PC-3 (cell line): Measurements from ENCODE around the gene DOP1B. TPM values are rescaled to one million over a fixed set of nuclear protein-coding genes. Genes with fewer than 3 reads are reported as not detected.

Experiments used
- ATAC-seq: fragments of 200-7000 bp; cut with Tn5 transposase; 2 replicates; pipeline ENCODE4 v1.9.1; 2020; ENCODE audit warnings: mild to moderate bottlenecking, moderate library complexity
- BruUV-seq: library from RNA; stranded (reverse); fragments of 400-500 nt; replicated peaks from 2 replicates; lab custom pipeline; 2021; lab: Mats Ljungman, UMichigan
- CTCF ChIA-PET: fragments of 300-600 bp; sonication (Branson Sonifier 250); formaldehyde crosslinking; loops from one replicate; lab custom pipeline; 2022; ENCODE audit warnings: antibody characterized with exemption; lab: Charles Lee
- POLR2A ChIA-PET: fragments of 300-600 bp; sonication (Branson Sonifier 250); formaldehyde crosslinking; loops from one replicate; lab custom pipeline; 2022; ENCODE audit warnings: antibody characterized with exemption; ENCODE audit not compliant: unreplicated experiment; lab: Charles Lee
- DNase-seq: peaks from one replicate; pipeline ENCODE4 v3.0.0-alpha.2; 2015
- H2AFZ ChIP-seq: fragments of 300-600 bp; sonication (generic); 2 replicates; pipeline ENCODE4 v1.6.0; 2016; ENCODE audit warnings: antibody characterized with exemption, low read length
- H3F3A ChIP-seq: fragments of 300-600 bp; sonication (generic); one replicate; pipeline ENCODE4 v1.6.0; 2017; ENCODE audit warnings: antibody characterized with exemption, low read length, control low read depth, mild to moderate bottlenecking; ENCODE audit not compliant: unreplicated experiment
- H3K27ac ChIP-seq: fragments of 300-600 bp; sonication (generic); 2 replicates; pipeline ENCODE4 v1.5.1; 2016; ENCODE audit warnings: mild to moderate bottlenecking, low read length
- H3K27me3 ChIP-seq: fragments of 300-600 bp; sonication (generic); 2 replicates; pipeline ENCODE4 v1.6.1; 2016; ENCODE audit warnings: low read length, mixed read lengths
- H3K36me3 ChIP-seq: fragments of 300-600 bp; sonication (generic); 2 replicates; pipeline ENCODE4 v1.6.1; 2016; ENCODE audit warnings: low read depth, mixed run types, low read length, mixed read lengths
- H3K4me1 ChIP-seq: fragments of 300-600 bp; sonication (generic); 2 replicates; pipeline ENCODE4 v1.5.1; 2016; ENCODE audit warnings: low read length; ENCODE audit not compliant: insufficient read depth
- H3K4me2 ChIP-seq: fragments of 300-600 bp; sonication (generic); 2 replicates; pipeline ENCODE4 v1.6.0; 2016; ENCODE audit warnings: low read length
- H3K4me3 ChIP-seq: fragments of 300-600 bp; sonication (generic); 2 replicates; pipeline ENCODE4 v1.5.1; 2016; ENCODE audit warnings: mild to moderate bottlenecking, low read length, mixed read lengths
- H3K79me2 ChIP-seq: fragments of 300-600 bp; sonication (generic); 2 replicates; pipeline ENCODE4 v1.6.1; 2017; ENCODE audit warnings: low read length, mixed read lengths
- H3K9ac ChIP-seq: fragments of 300-600 bp; sonication (generic); 2 replicates; pipeline ENCODE4 v1.6.0; 2016; ENCODE audit warnings: mild to moderate bottlenecking, low read length
- H3K9me2 ChIP-seq: fragments of 300-600 bp; sonication (generic); replicated peaks from 2 replicates; pipeline ENCODE4 v1.6.1; 2016; ENCODE audit warnings: mixed run types, low read length, mixed read lengths
- H3K9me3 ChIP-seq: fragments of 300-600 bp; sonication (generic); 2 replicates; pipeline ENCODE4 v1.6.1; 2016; ENCODE audit warnings: low read length, mixed read lengths
- H4K20me1 ChIP-seq: fragments of 300-600 bp; sonication (generic); 2 replicates; pipeline ENCODE4 v1.6.1; 2016; ENCODE audit warnings: low read length, mixed read lengths
- CTCF ChIP-seq: fragments of 300-600 bp; sonication (generic); conservative IDR thresholded peaks from 2 replicates; pipeline ENCODE4 v1.5.1; 2017; ENCODE audit warnings: antibody characterized with exemption, low read depth, mild to moderate bottlenecking, low read length
- EZH2 ChIP-seq: fragments of 300-600 bp; sonication (generic); IDR thresholded peaks from one replicate; pipeline ENCODE4 v1.6.1; 2017; ENCODE audit warnings: antibody characterized with exemption, mild to moderate bottlenecking, low read length; ENCODE audit not compliant: unreplicated experiment
- EZH2phosphoT487 ChIP-seq: fragments of 300-600 bp; sonication (generic); IDR thresholded peaks from 2 replicates; pipeline ENCODE4 v1.6.1; 2018; ENCODE audit warnings: mild to moderate bottlenecking, antibody characterized with exemption, low read length, borderline replicate concordance
- intact Hi-C: fragments of 100-400 bp; cut with micrococcal nuclease; formaldehyde crosslinking; loops from 2 replicates; pipeline ENCODE4 v1.9.0; 2023
- total RNA-seq: library from RNA; depleted of rRNA; stranded (reverse); fragments of >200 nt; gene quantifications from 2 replicates; pipeline ENCODE4 v1.2.3, GENCODE V29; 2014

DOP1B gene
- total RNA-seq, 1 experiment from 2014 or later: 7.0 TPM

GRCh38 chr21:36126208-36126565 is 30.4 kb upstream of the DOP1B start:
- intact Hi-C loops: no loop called here
- Histone ChIP-seq H3K4me1 (peaks cover 24% of the 10 kb centered on the region), H3K27me3 (no peaks in the 10 kb centered on the region), H3K79me2 (no peaks in the 10 kb centered on the region), H3K27ac (peak overlapping the region; percentile 83), H3K4me2 (peak overlapping the region; percentile 70), H3K9me3 (no peaks in the 10 kb centered on the region), H3K4me3 (peak overlapping the region; percentile 28; the same call in 1 of the 2 replicates), H3F3A (no peaks in the 10 kb centered on the region), H3K9me2 (no peaks in the 10 kb centered on the region), H3K36me3 (no peaks in the 10 kb centered on the region), H4K20me1 (no peaks in the 10 kb centered on the region), H2AFZ (peak overlapping the region; percentile 23), H3K9ac (peak overlapping the region; percentile 42)
- CTCF ChIA-PET: no interaction called here
- POLR2A ChIA-PET: no interaction called here
- peak; percentile 70 for ATAC-seq
- no peak for TF ChIP-seq CTCF
- no peak for TF ChIP-seq EZH2
- no peak for TF ChIP-seq EZH2phosphoT487
- peak; percentile 86 for DNase-seq
- no TSS peak for BruUV-seq

- no TSS peak for BruUV-seq
- no peak for TF ChIP-seq EZH2
- no peak for TF ChIP-seq CTCF
- TF ChIP-seq EZH2phosphoT487: no peak
- peaks cover 24% of the 10 kb centered on the region for H3K4me1 ChIP-seq
- H2AFZ ChIP-seq: no peak overlapping the region
- H3K4me3 ChIP-seq: no peak overlapping the region
- no peaks in the 10 kb centered on the region for H3K9me3 ChIP-seq
- peak overlapping the region; percentile 83 for H3K27ac ChIP-seq
- POLR2A ChIA-PET: no interaction called here
- CTCF ChIA-PET: no interaction called here
- H3K79me2 ChIP-seq: no peaks in the 10 kb centered on the region
- H3K27me3 ChIP-seq: no peaks in the 10 kb centered on the region
- peak overlapping the region; percentile 70 for H3K4me2 ChIP-seq
- no peak overlapping the region; the same call in 1 of the 2 replicates for H3K9ac ChIP-seq
- no peaks in the 10 kb centered on the region for H3F3A ChIP-seq
- H3K36me3 ChIP-seq: no peaks in the 10 kb centered on the region
- intact Hi-C loops: no loop called here
- no peaks in the 10 kb centered on the region for H4K20me1 ChIP-seq
- no peak for DNase-seq
- no peak for ATAC-seq
- H3K9me2 ChIP-seq: no peaks in the 10 kb centered on the region
Observed at GRCh38 chr21:36126621-36127110, 30.0 kb upstream of the DOP1B start.

GRCh38 chr21:36127250-36127904 is 29.2 kb upstream of the DOP1B start:
- no peak for ATAC-seq
- ChIA-PET POLR2A (no interaction called here), CTCF (no interaction called here)
- peak overlapping the region; percentile 83; the same call in 1 of the 2 replicates for H3K27ac ChIP-seq
- H3K9me3 ChIP-seq: no peaks in the 10 kb centered on the region
- H3K27me3 ChIP-seq: no peaks in the 10 kb centered on the region
- H3K79me2 ChIP-seq: no peaks in the 10 kb centered on the region
- no peaks in the 10 kb centered on the region for H3K9me2 ChIP-seq
- H3K4me3 ChIP-seq: no peak overlapping the region
- intact Hi-C loops: no loop called here
- no peak overlapping the region for H2AFZ ChIP-seq
- H3F3A ChIP-seq: no peaks in the 10 kb centered on the region
- H3K4me2 ChIP-seq: no peak overlapping the region
- peaks cover 24% of the 10 kb centered on the region for H3K4me1 ChIP-seq
- no peaks in the 10 kb centered on the region for H3K36me3 ChIP-seq
- no peak overlapping the region for H3K9ac ChIP-seq
- no peaks in the 10 kb centered on the region for H4K20me1 ChIP-seq
- BruUV-seq: no TSS peak
- no peak for TF ChIP-seq EZH2phosphoT487
- TF ChIP-seq CTCF: no peak
- TF ChIP-seq EZH2: no peak
- no peak for DNase-seq
